GM20000 (cell line): Measurements from ENCODE around the gene RNU7-1.

ENCODE experiments used
- DNase-seq: peaks from one replicate; pipeline ENCODE4 v3.0.0; 2012; ENCODE audit warnings: low spot score
- CTCF ChIP-seq: IDR thresholded peaks from 2 replicates; pipeline ENCODE4 v1.5.1; 2012; ENCODE audit warnings: mild to moderate bottlenecking, control low read depth; ENCODE audit errors: extremely low read depth, missing control alignments

Gene RNU7-1

GRCh38 chr12:6981152-6982052 is 37.8 kb downstream of the RNU7-1 start:
- no peak for DNase-seq
- TF ChIP-seq CTCF = no peak

- no peak for TF ChIP-seq CTCF
- no peak for DNase-seq
These were observed 38.9 kb downstream of the RNU7-1 start for GRCh38 chr12:6982532-6982931.

GRCh38 chr12:6987956-6988553 is 44.4 kb downstream of the RNU7-1 start:
- DNase-seq = no peak
- no peak for TF ChIP-seq CTCF
